ENCODE measurements around the gene GAL3ST3.

- TF ChIP-seq, protein P1, sequence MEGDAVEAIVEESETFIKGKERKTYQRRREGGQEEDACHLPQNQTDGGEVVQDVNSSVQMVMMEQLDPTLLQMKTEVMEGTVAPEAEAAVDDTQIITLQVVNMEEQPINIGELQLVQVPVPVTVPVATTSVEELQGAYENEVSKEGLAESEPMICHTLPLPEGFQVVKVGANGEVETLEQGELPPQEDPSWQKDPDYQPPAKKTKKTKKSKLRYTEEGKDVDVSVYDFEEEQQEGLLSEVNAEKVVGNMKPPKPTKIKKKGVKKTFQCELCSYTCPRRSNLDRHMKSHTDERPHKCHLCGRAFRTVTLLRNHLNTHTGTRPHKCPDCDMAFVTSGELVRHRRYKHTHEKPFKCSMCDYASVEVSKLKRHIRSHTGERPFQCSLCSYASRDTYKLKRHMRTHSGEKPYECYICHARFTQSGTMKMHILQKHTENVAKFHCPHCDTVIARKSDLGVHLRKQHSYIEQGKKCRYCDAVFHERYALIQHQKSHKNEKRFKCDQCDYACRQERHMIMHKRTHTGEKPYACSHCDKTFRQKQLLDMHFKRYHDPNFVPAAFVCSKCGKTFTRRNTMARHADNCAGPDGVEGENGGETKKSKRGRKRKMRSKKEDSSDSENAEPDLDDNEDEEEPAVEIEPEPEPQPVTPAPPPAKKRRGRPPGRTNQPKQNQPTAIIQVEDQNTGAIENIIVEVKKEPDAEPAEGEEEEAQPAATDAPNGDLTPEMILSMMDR (IDR thresholded peaks at IDR 0.05), result no peak
- no peak for TF ChIP-seq POLR2A (IDR thresholded peaks at IDR 0.05)
These were observed 45.7 kb downstream of the GAL3ST3 start for GRCh38 chr11:66003291-66003690.

All from thyroid gland (tissue), 4 donors.